Common myeloid progenitor, CD34-positive (primary cell): ENCODE results near the gene MSI2.

Source experiments
- CTCF ChIA-PET: fragments of 350-600 bp; sonication (Branson Sonifier 250); formaldehyde crosslinking; loops from one replicate; lab custom pipeline; 2021; ENCODE audit warnings: antibody characterized with exemption; lab: Charles Lee
- POLR2A ChIA-PET: fragments of 350-600 bp; sonication (Branson Sonifier 250); formaldehyde crosslinking; loops from one replicate; lab custom pipeline; 2021; ENCODE audit warnings: antibody characterized with exemption; lab: Charles Lee
- DNase-seq, 3 donors: peaks; one replicate each; pipeline versions ENCODE4 v3.0.0 to v3.0.0-alpha.2; 2013
- H3K27ac ChIP-seq, 2 experiments: 1 replicate in 1 of 2; 2 replicates in 1 of 2; pipeline ENCODE4 v1.7.0; 2013; ENCODE audit warnings: inconsistent platforms in 2 of 2, low read length in 2 of 2, mild to moderate bottlenecking in 2 of 2, low read depth in 1 of 2, moderate library complexity in 1 of 2; ENCODE audit not compliant: severe bottlenecking in 2 of 2, insufficient read depth in 1 of 2, poor library complexity in 1 of 2
- H3K27me3 ChIP-seq, 5 experiments: replicated peaks in 2 of 5; 1 replicate in 3 of 5; 2 replicates in 2 of 5; pipeline versions ENCODE4 v1.6.1 to v1.7.0; 2013; ENCODE audit warnings: low read length in 4 of 5, mild to moderate bottlenecking in 2 of 5, moderate library complexity in 2 of 5, inconsistent platforms in 1 of 5; ENCODE audit not compliant: insufficient read depth in 5 of 5, control insufficient read depth in 4 of 5
- H3K36me3 ChIP-seq, 4 experiments: 1 replicate in 2 of 4; 2 replicates in 2 of 4; pipeline versions ENCODE4 v1.6.1 to v1.7.0; 2013; ENCODE audit warnings: low read length in 3 of 4, control low read depth in 1 of 4, mild to moderate bottlenecking in 1 of 4; ENCODE audit not compliant: control insufficient read depth in 4 of 4, insufficient read depth in 4 of 4
- H3K4me1 ChIP-seq, 4 experiments: 1 replicate in 3 of 4; 2 replicates in 1 of 4; pipeline versions ENCODE4 v1.6.1 to v1.7.1; 2013; ENCODE audit warnings: low read length in 3 of 4, mild to moderate bottlenecking in 3 of 4, control low read depth in 1 of 4, inconsistent platforms in 1 of 4, moderate library complexity in 1 of 4; ENCODE audit not compliant: control insufficient read depth in 4 of 4, insufficient read depth in 4 of 4; ENCODE audit errors: control extremely low read depth in 1 of 4
- H3K4me3 ChIP-seq, 7 experiments: 1 replicate in 4 of 7; 2 replicates in 3 of 7; pipeline versions ENCODE4 v1.5.1 to v1.7.0; 2013; ENCODE audit warnings: mild to moderate bottlenecking in 7 of 7, low read length in 6 of 7, moderate library complexity in 6 of 7, inconsistent platforms in 2 of 7, low read depth in 2 of 7, control low read depth in 1 of 7; ENCODE audit not compliant: insufficient read depth in 4 of 7, control insufficient read depth in 1 of 7; ENCODE audit errors: extremely low read depth in 1 of 7
- H3K9me3 ChIP-seq, 5 experiments: 1 replicate in 4 of 5; 2 replicates in 1 of 5; pipeline versions ENCODE4 v1.6.1 to v1.7.1; 2013; ENCODE audit warnings: low read length in 4 of 5, mild to moderate bottlenecking in 2 of 5, inconsistent platforms in 1 of 5, low read depth in 1 of 5, moderate library complexity in 1 of 5; ENCODE audit not compliant: control insufficient read depth in 4 of 5, insufficient read depth in 2 of 5; ENCODE audit errors: control extremely low read depth in 1 of 5
- WGBS: methylation state at CpG from one replicate; pipeline ENCODE4 v1.1.5; 2013; ENCODE audit not compliant: insufficient coverage; 5-methylcytosine and 5-hydroxymethylcytosine counted together

Gene MSI2

GRCh38 chr17:57639381-57639780 lies 383.1 kb downstream of the MSI2 start:
- ChIA-PET CTCF (interaction anchor here (1.6 kb wide), 1 partner anchor 12 kb away, joined by 3 read pairs; no protein-coding TSS in a partner anchor), POLR2A (no interaction called here)
- 80% methylated on average over 4 of the region's 5 CpGs for WGBS
- no peaks in the 10 kb centered on the region for H3K27me3 ChIP-seq
- no peak for DNase-seq
- H3K9me3 ChIP-seq: no peaks in the 10 kb centered on the region
- H3K36me3 ChIP-seq: peaks cover 9 to 98% (median 76%) of the 10 kb centered on the region in 4 experiments
- no peak overlapping the region for H3K4me3 ChIP-seq
- H3K4me1 ChIP-seq: no peaks in the 10 kb centered on the region
- peak overlapping the region in 1 of 2 experiments; percentile 14 for H3K27ac ChIP-seq

GRCh38 chr17:57640079-57640478 lies 383.8 kb downstream of the MSI2 start:
- CTCF ChIA-PET: no interaction called here
- no peak overlapping the region for H3K27ac ChIP-seq
- H3K36me3 ChIP-seq: peaks cover 4 to 97% (median 75%) of the 10 kb centered on the region in 4 experiments
- no peaks in the 10 kb centered on the region for H3K9me3 ChIP-seq
- POLR2A ChIA-PET: no interaction called here
- no peak for DNase-seq
- no peak overlapping the region for H3K4me3 ChIP-seq
- H3K27me3 ChIP-seq: no peaks in the 10 kb centered on the region
- WGBS: 94% methylated on average over 3 of the region's 7 CpGs
- H3K4me1 ChIP-seq: no peaks in the 10 kb centered on the region

GRCh38 chr17:57641761-57642160 lies 385.4 kb downstream of the MSI2 start:
- DNase-seq: no peak
- no peaks in the 10 kb centered on the region for H3K9me3 ChIP-seq
- H3K27me3 ChIP-seq: no peaks in the 10 kb centered on the region
- ChIA-PET CTCF (interaction anchor here (1.9 kb wide), 1 partner anchor 10 kb away, joined by 6 read pairs; no protein-coding TSS in a partner anchor), POLR2A (no interaction called here)
- peak overlapping the region in 1 of 2 experiments; percentile 25 for H3K27ac ChIP-seq
- H3K4me3 ChIP-seq: no peak overlapping the region
- no peaks in the 10 kb centered on the region for H3K4me1 ChIP-seq
- WGBS: 100% methylated on average over 3 of the region's 3 CpGs
- peaks cover 6 to 97% (median 80%) of the 10 kb centered on the region in 4 experiments for H3K36me3 ChIP-seq

GRCh38 chr17:57643062-57643461 lies 386.7 kb downstream of the MSI2 start:
- Histone ChIP-seq H3K4me1 (no peaks in the 10 kb centered on the region), H3K9me3 (no peaks in the 10 kb centered on the region), H3K36me3 (peaks cover 6 to 91% (median 69%) of the 10 kb centered on the region in 4 experiments), H3K4me3 (no peak overlapping the region), H3K27me3 (no peaks in the 10 kb centered on the region), H3K27ac (no peak overlapping the region)
- no peak for DNase-seq
- ChIA-PET CTCF (interaction anchor here (1.0 to 1.9 kb wide), 2 partner anchors 11 to 12 kb away, joined by 5 to 6 read pairs; no protein-coding TSS in a partner anchor), POLR2A (no interaction called here)
- WGBS: 99% methylated on average over 8 of the region's 8 CpGs

GRCh38 chr17:57644326-57644725 lies 388.0 kb downstream of the MSI2 start:
- ChIA-PET CTCF (no interaction called here), POLR2A (no interaction called here)
- 91% methylated on average over 5 of the region's 5 CpGs for WGBS
- no peaks in the 10 kb centered on the region for H3K9me3 ChIP-seq
- no peak overlapping the region for H3K4me3 ChIP-seq
- peaks cover 7 to 91% (median 70%) of the 10 kb centered on the region in 4 experiments for H3K36me3 ChIP-seq
- DNase-seq: no peak
- H3K27ac ChIP-seq: no peak overlapping the region
- H3K27me3 ChIP-seq: no peaks in the 10 kb centered on the region
- no peaks in the 10 kb centered on the region for H3K4me1 ChIP-seq

GRCh38 chr17:57645950-57646665 lies 389.8 kb downstream of the MSI2 start:
- no peak for DNase-seq
- POLR2A ChIA-PET: no interaction called here
- H3K36me3 ChIP-seq: peaks cover 9 to 91% (median 70%) of the 10 kb centered on the region in 4 experiments
- WGBS: 94% methylated on average over 6 of the region's 6 CpGs
- CTCF ChIA-PET: interaction anchor here (1.0 to 1.3 kb wide), 3 partner anchors 10 to 25 kb away, joined by 3 read pairs; no protein-coding TSS in a partner anchor
- H3K27me3 ChIP-seq: no peaks in the 10 kb centered on the region
- no peaks in the 10 kb centered on the region for H3K4me1 ChIP-seq
- no peak overlapping the region for H3K27ac ChIP-seq
- H3K4me3 ChIP-seq: no peak overlapping the region
- no peaks in the 10 kb centered on the region for H3K9me3 ChIP-seq

GRCh38 chr17:57648720-57649119 lies 392.4 kb downstream of the MSI2 start:
- Histone ChIP-seq H3K36me3 (peaks cover 9 to 92% (median 69%) of the 10 kb centered on the region in 4 experiments), H3K9me3 (no peaks in the 10 kb centered on the region), H3K27ac (peak overlapping the region in 1 of 2 experiments; percentile 38), H3K4me3 (no peak overlapping the region), H3K27me3 (no peaks in the 10 kb centered on the region), H3K4me1 (no peaks in the 10 kb centered on the region)
- 97% methylated on average over 4 of the region's 5 CpGs for WGBS
- POLR2A ChIA-PET: no interaction called here
- CTCF ChIA-PET: interaction anchor here (1.2 kb wide), 1 partner anchor 23 kb away, joined by 3 read pairs; no protein-coding TSS in a partner anchor
- no peak for DNase-seq
